ENCODE data around the gene PTN. TPM values are rescaled to one million over a fixed set of nuclear protein-coding genes. Genes with fewer than 3 reads are reported as not detected.

The PTN gene
- total RNA-seq, 1 donor from 2014 or later, result 228 TPM

DNA sequence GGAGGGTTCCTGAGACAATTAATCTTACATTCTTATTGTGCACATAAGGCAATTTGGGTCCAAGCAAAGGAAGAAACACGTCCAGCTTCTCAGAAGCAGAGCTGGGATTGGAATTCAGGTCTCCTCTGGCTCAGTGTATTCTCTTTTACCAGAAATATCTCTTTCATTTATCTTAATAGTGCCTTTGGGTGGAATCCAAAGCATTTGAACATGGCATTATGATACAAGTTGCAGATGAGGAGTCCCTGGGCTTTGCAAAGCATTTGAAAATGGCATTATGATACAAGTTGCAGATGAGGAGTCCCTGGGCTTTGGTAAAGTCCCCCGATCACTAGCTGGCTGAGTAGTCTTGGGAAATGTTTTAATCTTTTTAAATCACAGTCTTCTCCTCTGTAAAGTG lies 30.0 kb upstream of the PTN start:
- peaks cover 4% of the 10 kb centered on the region for H3K4me1 Mint-ChIP-seq
- H3K27ac Mint-ChIP-seq (ENCODE audit: unreplicated experiment), result no peak overlapping the region
- DNase-seq (ENCODE audit: low read depth, low spot score), result no peak
- H3K4me3 Mint-ChIP-seq, result no peak overlapping the region
- no peaks in the 10 kb centered on the region for H3K27me3 Mint-ChIP-seq (ENCODE audit: low read depth)
- H3K36me3 Mint-ChIP-seq (ENCODE audit: low read depth), result peaks cover 7% of the 10 kb centered on the region
- TF ChIP-seq, protein P1, sequence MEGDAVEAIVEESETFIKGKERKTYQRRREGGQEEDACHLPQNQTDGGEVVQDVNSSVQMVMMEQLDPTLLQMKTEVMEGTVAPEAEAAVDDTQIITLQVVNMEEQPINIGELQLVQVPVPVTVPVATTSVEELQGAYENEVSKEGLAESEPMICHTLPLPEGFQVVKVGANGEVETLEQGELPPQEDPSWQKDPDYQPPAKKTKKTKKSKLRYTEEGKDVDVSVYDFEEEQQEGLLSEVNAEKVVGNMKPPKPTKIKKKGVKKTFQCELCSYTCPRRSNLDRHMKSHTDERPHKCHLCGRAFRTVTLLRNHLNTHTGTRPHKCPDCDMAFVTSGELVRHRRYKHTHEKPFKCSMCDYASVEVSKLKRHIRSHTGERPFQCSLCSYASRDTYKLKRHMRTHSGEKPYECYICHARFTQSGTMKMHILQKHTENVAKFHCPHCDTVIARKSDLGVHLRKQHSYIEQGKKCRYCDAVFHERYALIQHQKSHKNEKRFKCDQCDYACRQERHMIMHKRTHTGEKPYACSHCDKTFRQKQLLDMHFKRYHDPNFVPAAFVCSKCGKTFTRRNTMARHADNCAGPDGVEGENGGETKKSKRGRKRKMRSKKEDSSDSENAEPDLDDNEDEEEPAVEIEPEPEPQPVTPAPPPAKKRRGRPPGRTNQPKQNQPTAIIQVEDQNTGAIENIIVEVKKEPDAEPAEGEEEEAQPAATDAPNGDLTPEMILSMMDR (conservative IDR thresholded peaks at IDR 0.05), result no peak
- peaks cover 15% of the 10 kb centered on the region for H3K9me3 Mint-ChIP-seq

DNA sequence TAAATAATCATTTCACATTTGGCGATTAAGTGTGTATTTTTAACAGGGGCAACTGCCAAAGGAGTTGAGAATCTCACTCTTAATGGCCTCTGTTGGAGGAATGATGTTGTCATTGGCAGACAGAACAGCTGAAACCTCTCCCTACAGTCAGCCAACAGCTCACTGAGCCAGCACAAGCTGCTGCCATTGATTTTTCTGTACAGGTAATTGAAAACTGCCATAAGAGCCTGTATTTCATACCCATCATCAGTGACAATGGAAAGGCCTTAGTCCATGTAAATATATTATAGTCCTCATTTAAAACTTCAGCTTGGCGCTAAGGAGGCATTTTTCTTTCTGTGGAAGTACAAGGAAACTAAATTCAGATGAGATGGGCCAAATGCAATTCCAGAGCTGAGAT lies 28.1 kb upstream of the PTN start:
- no peak overlapping the region for H3K27ac Mint-ChIP-seq (ENCODE audit: unreplicated experiment)
- TF ChIP-seq, protein P1 (conservative IDR thresholded peaks at IDR 0.05), result no peak
- DNase-seq (ENCODE audit: low read depth, low spot score), result no peak
- H3K4me1 Mint-ChIP-seq, result peaks cover 4% of the 10 kb centered on the region
- H3K27me3 Mint-ChIP-seq (ENCODE audit: low read depth), result no peaks in the 10 kb centered on the region
- no peak overlapping the region for H3K4me3 Mint-ChIP-seq
- peaks cover 15% of the 10 kb centered on the region for H3K9me3 Mint-ChIP-seq
- H3K36me3 Mint-ChIP-seq (ENCODE audit: low read depth), result peaks cover 9% of the 10 kb centered on the region

DNA sequence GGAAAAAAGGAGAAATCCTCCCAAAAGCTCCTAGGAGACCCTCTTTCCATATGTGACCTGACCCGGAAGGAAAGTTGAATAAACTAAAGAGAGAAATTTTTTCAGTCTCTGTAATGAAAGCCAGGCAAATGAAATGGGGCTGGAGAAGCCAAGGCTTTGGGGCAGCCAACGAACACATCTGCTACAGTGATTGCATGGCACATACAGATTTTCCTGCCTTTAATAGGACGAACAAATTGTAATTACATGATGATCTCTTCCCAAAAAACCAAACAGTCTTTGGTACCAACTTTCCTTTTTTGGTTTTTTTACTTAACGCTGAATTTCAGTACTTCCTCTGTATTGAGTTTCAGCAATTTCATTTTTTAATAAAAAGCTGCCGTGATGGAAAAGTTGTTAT lies 23.5 kb upstream of the PTN start:
- Mint-ChIP-seq H3K36me3 (ENCODE audit: low read depth) (peaks cover 32% of the 10 kb centered on the region), H3K27me3 (ENCODE audit: low read depth) (no peaks in the 10 kb centered on the region), H3K27ac (ENCODE audit: unreplicated experiment) (no peak overlapping the region), H3K4me3 (no peak overlapping the region), H3K9me3 (peaks cover 36% of the 10 kb centered on the region), H3K4me1 (no peaks in the 10 kb centered on the region)
- TF ChIP-seq, protein P1 (conservative IDR thresholded peaks at IDR 0.05), result no peak
- no peak for DNase-seq (ENCODE audit: low read depth, low spot score)

DNA sequence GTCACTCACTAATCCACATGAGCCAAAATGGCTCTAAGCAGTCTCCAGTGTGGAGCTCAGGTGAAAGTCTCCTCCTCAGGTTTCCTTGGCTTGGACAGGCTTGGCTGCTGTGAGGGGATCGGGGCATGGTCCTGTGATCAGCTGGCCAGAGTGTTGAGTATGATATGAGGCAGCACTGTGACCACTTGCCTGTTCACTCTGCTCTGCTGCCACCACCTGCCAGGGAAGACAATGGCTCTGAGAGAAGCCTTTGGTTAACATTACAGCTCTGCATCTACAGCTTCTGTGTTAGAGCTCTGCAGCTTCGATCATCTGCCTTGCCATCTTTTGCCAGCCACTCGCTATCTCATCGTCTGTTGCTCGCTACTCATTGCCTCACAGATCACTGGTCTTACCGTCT lies 20.1 kb upstream of the PTN start:
- Mint-ChIP-seq H3K4me1 (no peaks in the 10 kb centered on the region), H3K36me3 (ENCODE audit: low read depth) (peaks cover 52% of the 10 kb centered on the region), H3K9me3 (peaks cover 44% of the 10 kb centered on the region), H3K27ac (ENCODE audit: unreplicated experiment) (no peak overlapping the region), H3K4me3 (no peak overlapping the region), H3K27me3 (ENCODE audit: low read depth) (no peaks in the 10 kb centered on the region)
- TF ChIP-seq, protein P1 (conservative IDR thresholded peaks at IDR 0.05), result no peak
- no peak for DNase-seq (ENCODE audit: low read depth, low spot score)

DNA sequence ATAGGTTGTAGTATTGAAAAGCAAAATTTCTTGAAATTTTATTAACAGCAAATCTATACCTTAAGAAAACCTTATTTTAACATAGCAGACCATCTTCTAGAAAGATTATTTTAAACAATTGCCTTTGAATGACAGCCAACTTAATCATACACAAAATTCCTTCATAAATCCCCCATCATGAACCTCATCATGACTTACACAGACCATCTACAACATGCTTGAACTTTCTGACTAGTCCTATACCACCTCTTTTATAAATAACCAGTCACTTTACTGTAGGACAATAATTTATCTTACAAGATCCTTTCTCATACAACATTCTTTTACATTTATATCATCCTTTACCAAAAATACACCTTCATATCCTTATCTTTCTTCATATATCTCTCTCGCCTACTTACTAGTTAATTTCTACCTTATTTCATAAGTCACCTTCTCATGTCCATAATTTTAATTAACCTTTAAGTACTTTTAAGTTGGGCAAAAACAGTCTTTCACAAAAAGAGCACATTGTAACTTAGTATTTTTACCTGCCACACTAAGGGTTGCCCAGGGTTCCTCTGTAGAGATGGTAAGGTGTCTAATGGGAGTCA lies 16.6 kb upstream of the PTN start:
- Mint-ChIP-seq H3K4me1 (no peaks in the 10 kb centered on the region), H3K36me3 (ENCODE audit: low read depth) (peaks cover 56% of the 10 kb centered on the region), H3K9me3 (peaks cover 38% of the 10 kb centered on the region), H3K27ac (ENCODE audit: unreplicated experiment) (no peak overlapping the region), H3K27me3 (ENCODE audit: low read depth) (no peaks in the 10 kb centered on the region), H3K4me3 (no peak overlapping the region)
- TF ChIP-seq, protein P1 (conservative IDR thresholded peaks at IDR 0.05), result no peak
- no peak for DNase-seq (ENCODE audit: low read depth, low spot score)

Data from neural crest cell (in vitro differentiated cells).